Measurements from ENCODE around the gene FLNA.

The FLNA gene

GRCh38 chrX:154355776-154356140, 18.7 kb downstream of the FLNA start:
- no peak overlapping the region for H2AFZ ChIP-seq (ENCODE audit: low read depth, low read length)
- H3K4me3 ChIP-seq (ENCODE audit: low read length) = no peak overlapping the region
- no peaks in the 10 kb centered on the region for H3K9me3 ChIP-seq (ENCODE audit: low read length)
- no peaks in the 10 kb centered on the region for H3K4me1 ChIP-seq (ENCODE audit: insufficient read depth, low read length)
- peaks cover 77% of the 10 kb centered on the region for H3K36me3 ChIP-seq (ENCODE audit: insufficient read depth, low read length)
- H3K27me3 ChIP-seq (ENCODE audit: insufficient read depth, low read length) = peaks cover 2% of the 10 kb centered on the region

- Histone ChIP-seq H3K36me3 (ENCODE audit: insufficient read depth, low read length) (peaks cover 78% of the 10 kb centered on the region), H3K4me1 (ENCODE audit: insufficient read depth, low read length) (no peaks in the 10 kb centered on the region), H3K4me3 (ENCODE audit: low read length) (no peak overlapping the region)
Measured at GRCh38 chrX:154355094-154355775, 19.2 kb downstream of the FLNA start.

GRCh38 chrX:154354516-154354915, 19.9 kb downstream of the FLNA start:
- H3K36me3 ChIP-seq (ENCODE audit: insufficient read depth, low read length) = peaks cover 76% of the 10 kb centered on the region
- H3K4me1 ChIP-seq (ENCODE audit: insufficient read depth, low read length) = no peaks in the 10 kb centered on the region
- no peaks in the 10 kb centered on the region for H3K9me3 ChIP-seq (ENCODE audit: low read length)
- H3K27me3 ChIP-seq (ENCODE audit: insufficient read depth, low read length) = peaks cover 2% of the 10 kb centered on the region
- no peak overlapping the region for H2AFZ ChIP-seq (ENCODE audit: low read depth, low read length)
- H3K4me3 ChIP-seq (ENCODE audit: low read length) = no peak overlapping the region

More at GRCh38 chrX:154355094-154355775, 19.2 kb downstream of the FLNA start:
- H3K27me3 ChIP-seq (ENCODE audit: insufficient read depth, low read length) = peaks cover 2% of the 10 kb centered on the region
- H3K9me3 ChIP-seq (ENCODE audit: low read length) = no peaks in the 10 kb centered on the region
- no peak overlapping the region for H2AFZ ChIP-seq (ENCODE audit: low read depth, low read length)

GRCh38 chrX:154354013-154354412, 20.4 kb downstream of the FLNA start:
- H3K27me3 ChIP-seq (ENCODE audit: insufficient read depth, low read length) = peaks cover 2% of the 10 kb centered on the region
- no peak overlapping the region for H2AFZ ChIP-seq (ENCODE audit: low read depth, low read length)
- no peaks in the 10 kb centered on the region for H3K9me3 ChIP-seq (ENCODE audit: low read length)
- H3K4me1 ChIP-seq (ENCODE audit: insufficient read depth, low read length) = no peaks in the 10 kb centered on the region
- H3K4me3 ChIP-seq (ENCODE audit: low read length) = no peak overlapping the region
- peaks cover 71% of the 10 kb centered on the region for H3K36me3 ChIP-seq (ENCODE audit: insufficient read depth, low read length)

GRCh38 chrX:154353172-154353843, 21.1 kb downstream of the FLNA start:
- Histone ChIP-seq H3K27me3 (ENCODE audit: insufficient read depth, low read length) (peaks cover 2% of the 10 kb centered on the region), H3K9me3 (ENCODE audit: low read length) (no peaks in the 10 kb centered on the region), H3K4me1 (ENCODE audit: insufficient read depth, low read length) (no peaks in the 10 kb centered on the region), H3K36me3 (ENCODE audit: insufficient read depth, low read length) (peaks cover 69% of the 10 kb centered on the region), H2AFZ (ENCODE audit: low read depth, low read length) (no peak overlapping the region), H3K4me3 (ENCODE audit: low read length) (no peak overlapping the region)

GRCh38 chrX:154352466-154352865, 22.0 kb downstream of the FLNA start:
- Histone ChIP-seq H3K9me3 (ENCODE audit: low read length) (no peaks in the 10 kb centered on the region), H3K4me1 (ENCODE audit: insufficient read depth, low read length) (no peaks in the 10 kb centered on the region), H2AFZ (ENCODE audit: low read depth, low read length) (no peak overlapping the region), H3K27me3 (ENCODE audit: insufficient read depth, low read length) (no peaks in the 10 kb centered on the region), H3K4me3 (ENCODE audit: low read length) (no peak overlapping the region), H3K36me3 (ENCODE audit: insufficient read depth, low read length) (peaks cover 60% of the 10 kb centered on the region)

GRCh38 chrX:154352012-154352401, 22.4 kb downstream of the FLNA start:
- H3K27me3 ChIP-seq (ENCODE audit: insufficient read depth, low read length) = no peaks in the 10 kb centered on the region
- no peak overlapping the region for H2AFZ ChIP-seq (ENCODE audit: low read depth, low read length)
- H3K9me3 ChIP-seq (ENCODE audit: low read length) = no peaks in the 10 kb centered on the region
- H3K4me3 ChIP-seq (ENCODE audit: low read length) = no peak overlapping the region
- no peaks in the 10 kb centered on the region for H3K4me1 ChIP-seq (ENCODE audit: insufficient read depth, low read length)
- peaks cover 56% of the 10 kb centered on the region for H3K36me3 ChIP-seq (ENCODE audit: insufficient read depth, low read length)

GRCh38 chrX:154351183-154352011, 23.0 kb downstream of the FLNA start:
- H3K4me3 ChIP-seq (ENCODE audit: low read length) = no peak overlapping the region
- H3K4me1 ChIP-seq (ENCODE audit: insufficient read depth, low read length) = no peaks in the 10 kb centered on the region
- no peak overlapping the region for H2AFZ ChIP-seq (ENCODE audit: low read depth, low read length)
- H3K27me3 ChIP-seq (ENCODE audit: insufficient read depth, low read length) = no peaks in the 10 kb centered on the region
- H3K36me3 ChIP-seq (ENCODE audit: insufficient read depth, low read length) = peaks cover 52% of the 10 kb centered on the region
- no peaks in the 10 kb centered on the region for H3K9me3 ChIP-seq (ENCODE audit: low read length)

GRCh38 chrX:154350429-154351182, 23.8 kb downstream of the FLNA start:
- H3K9me3 ChIP-seq (ENCODE audit: low read length) = no peaks in the 10 kb centered on the region
- H2AFZ ChIP-seq (ENCODE audit: low read depth, low read length) = no peak overlapping the region
- H3K36me3 ChIP-seq (ENCODE audit: insufficient read depth, low read length) = peaks cover 49% of the 10 kb centered on the region
- no peak overlapping the region for H3K4me3 ChIP-seq (ENCODE audit: low read length)
- no peaks in the 10 kb centered on the region for H3K4me1 ChIP-seq (ENCODE audit: insufficient read depth, low read length)
- no peaks in the 10 kb centered on the region for H3K27me3 ChIP-seq (ENCODE audit: insufficient read depth, low read length)

- H2AFZ ChIP-seq (ENCODE audit: low read depth, low read length) = no peak overlapping the region
- H3K27me3 ChIP-seq (ENCODE audit: insufficient read depth, low read length) = no peaks in the 10 kb centered on the region
- H3K4me3 ChIP-seq (ENCODE audit: low read length) = no peak overlapping the region
- peaks cover 44% of the 10 kb centered on the region for H3K36me3 ChIP-seq (ENCODE audit: insufficient read depth, low read length)
- no peaks in the 10 kb centered on the region for H3K9me3 ChIP-seq (ENCODE audit: low read length)
- H3K4me1 ChIP-seq (ENCODE audit: insufficient read depth, low read length) = no peaks in the 10 kb centered on the region
Measured at GRCh38 chrX:154349979-154350378, 24.5 kb downstream of the FLNA start.

GRCh38 chrX:154349359-154349935, 25.0 kb downstream of the FLNA start:
- Histone ChIP-seq H3K4me1 (ENCODE audit: insufficient read depth, low read length) (no peaks in the 10 kb centered on the region), H3K36me3 (ENCODE audit: insufficient read depth, low read length) (peaks cover 44% of the 10 kb centered on the region), H3K4me3 (ENCODE audit: low read length) (no peak overlapping the region)

GRCh38 chrX:154348646-154349358, 25.6 kb downstream of the FLNA start:
- Histone ChIP-seq H3K4me3 (ENCODE audit: low read length) (no peak overlapping the region), H3K4me1 (ENCODE audit: insufficient read depth, low read length) (no peaks in the 10 kb centered on the region), H3K27me3 (ENCODE audit: insufficient read depth, low read length) (no peaks in the 10 kb centered on the region), H3K36me3 (ENCODE audit: insufficient read depth, low read length) (peaks cover 38% of the 10 kb centered on the region), H2AFZ (ENCODE audit: low read depth, low read length) (no peak overlapping the region), H3K9me3 (ENCODE audit: low read length) (no peaks in the 10 kb centered on the region)

More at GRCh38 chrX:154349359-154349935, 25.0 kb downstream of the FLNA start:
- Histone ChIP-seq H3K27me3 (ENCODE audit: insufficient read depth, low read length) (no peaks in the 10 kb centered on the region), H3K9me3 (ENCODE audit: low read length) (no peaks in the 10 kb centered on the region), H2AFZ (ENCODE audit: low read depth, low read length) (no peak overlapping the region)
